A549 (cell line): ENCODE results near the gene KIAA1210. TPM values are rescaled to one million over a fixed set of nuclear protein-coding genes. Genes with fewer than 3 reads are reported as not detected.
"Not testable (repeated sequence)": the region's sequence is repeated elsewhere in the genome, so short reads cannot be mapped to it uniquely, and the experiment has no call there.

Experiments
- ATAC-seq, 2 experiments: fragments of 200-7000 bp in 1 of 2; fragments of >200 bp in 1 of 2; cut with Nextera tagmentation in 1 of 2; cut with Tn5 transposase in 1 of 2; 3 replicates each; pipeline versions ENCODE4 v1.8.0 to v1.9.1; 2018 to 2020; ENCODE audit warnings: mild to moderate bottlenecking in 1 of 2, moderate library complexity in 1 of 2
- CTCF ChIA-PET: fragments of 300-600 bp; sonication (Branson Sonifier 250); formaldehyde crosslinking; extraction: SDS; loops from one replicate; lab custom pipeline; 2021; ENCODE audit warnings: antibody characterized with exemption, inconsistent platforms; lab: Yijun Ruan, JAX
- POLR2A ChIA-PET: fragments of 350-600 bp; formaldehyde crosslinking; extraction: SDS; loops from one replicate; lab custom pipeline; 2021; ENCODE audit warnings: antibody characterized with exemption, inconsistent platforms; lab: Yijun Ruan, JAX
- DNase-seq, 2 experiments: peaks; one replicate each; pipeline versions ENCODE4 v3.0.0 to v3.0.0-alpha.2; 2011 to 2016; ENCODE audit warnings: low read depth in 1 of 2, low spot score in 1 of 2
- FAIRE-seq: peaks from 2 replicates; lab custom pipeline; 2011; peaks lifted over from hg19 to GRCh38; lab: Jason Lieb, UNC
- H3K27ac ChIP-seq, 2 experiments: fragments of >200 bp; sonication (Bioruptor Twin); formaldehyde crosslinking; 3 replicates each; pipeline ENCODE4 v1.5.1; 2016 to 2017
- H3K4me1 ChIP-seq: fragments of >200 bp; sonication (Bioruptor Twin); formaldehyde crosslinking; 3 replicates; pipeline ENCODE4 v1.6.1; 2016
- H3K4me2 ChIP-seq: fragments of >200 bp; sonication (Bioruptor Twin); formaldehyde crosslinking; 3 replicates; pipeline ENCODE4 v1.6.1; 2016
- H3K4me3 ChIP-seq: fragments of >200 bp; sonication (Bioruptor Twin); formaldehyde crosslinking; 3 replicates; pipeline ENCODE4 v1.5.1; 2016
- H3K9me3 ChIP-seq: fragments of >200 bp; sonication (Bioruptor Twin); formaldehyde crosslinking; 3 replicates; pipeline ENCODE4 v1.6.1; 2016
- CBX2 ChIP-seq: fragments of 200-600 bp; sonication (generic); IDR thresholded peaks from 2 replicates; pipeline ENCODE4 v1.6.1; 2016; ENCODE audit warnings: low read depth, mild to moderate bottlenecking, borderline replicate concordance
- CHD2 ChIP-seq: fragments of 150-350 bp; IDR thresholded peaks from 2 replicates; pipeline ENCODE4 v1.6.1; 2014; ENCODE audit warnings: low read length; ENCODE audit not compliant: partially characterized antibody
- EHF ChIP-seq: fragments of 250-450 bp; sonication (Bioruptor Pico); IDR thresholded peaks from 2 replicates; pipeline ENCODE4 v1.5.0; 2020; ENCODE audit warnings: mild to moderate bottlenecking
- EHMT2 ChIP-seq: fragments of 200-600 bp; sonication (generic); IDR thresholded peaks from 2 replicates; pipeline ENCODE4 v1.6.1; 2016; ENCODE audit warnings: antibody characterized with exemption, low read depth, mild to moderate bottlenecking, moderate library complexity
- EP300 ChIP-seq, 2 experiments: fragments of >200 bp; sonication (Bioruptor Twin); formaldehyde crosslinking; IDR thresholded peaks; 2 replicates in 1 of 2; 3 replicates in 1 of 2; pipeline ENCODE4 v1.6.1; 2016 to 2017
- HDAC2 ChIP-seq: fragments of 200-600 bp; sonication (generic); IDR thresholded peaks from 2 replicates; pipeline ENCODE4 v1.6.1; 2016
- HOXA7 ChIP-seq: fragments of 250-450 bp; sonication (Bioruptor Pico); IDR thresholded peaks from 2 replicates; pipeline ENCODE4 v1.5.0; 2020; ENCODE audit warnings: mild to moderate bottlenecking, moderate library complexity
- JUNB ChIP-seq: fragments of >200 bp; sonication (Bioruptor Twin); formaldehyde crosslinking; IDR thresholded peaks from 2 replicates; pipeline ENCODE4 v1.6.1; 2016
- KDM5A ChIP-seq: fragments of 200-600 bp; sonication (generic); IDR thresholded peaks from 2 replicates; pipeline ENCODE4 v1.6.1; 2016; ENCODE audit warnings: antibody characterized with exemption, mild to moderate bottlenecking
- SMC3 ChIP-seq: fragments of >200 bp; sonication (Bioruptor Twin); formaldehyde crosslinking; IDR thresholded peaks from 3 replicates; pipeline ENCODE4 v1.6.1; 2018; ENCODE audit warnings: inconsistent platforms
- TFCP2L1 ChIP-seq: fragments of 250-450 bp; sonication (Bioruptor Pico); IDR thresholded peaks from 2 replicates; pipeline ENCODE4 v1.5.0; 2021; ENCODE audit warnings: mild to moderate bottlenecking
- ZC3H11A ChIP-seq: fragments of 450-650 bp; IDR thresholded peaks from 2 replicates; pipeline ENCODE4 v1.6.1; 2014; ENCODE audit warnings: antibody characterized with exemption, mild to moderate bottlenecking
- ZFP36 ChIP-seq: fragments of 450-650 bp; IDR thresholded peaks from 2 replicates; pipeline ENCODE4 v1.6.1; 2014; ENCODE audit warnings: borderline replicate concordance; ENCODE audit not compliant: partially characterized antibody
- ZNF302 ChIP-seq: fragments of 250-450 bp; sonication (Bioruptor Pico); IDR thresholded peaks from 2 replicates; pipeline ENCODE4 v1.9.0; 2021; ENCODE audit warnings: inconsistent platforms, mild to moderate bottlenecking, moderate library complexity
- ZSCAN20 ChIP-seq: fragments of 250-450 bp; sonication (Bioruptor Pico); IDR thresholded peaks from 2 replicates; pipeline ENCODE4 v1.8.0; 2022; ENCODE audit warnings: mild to moderate bottlenecking, moderate library complexity
- WGBS: methylation state at CpG from one replicate; pipeline ENCODE4 v1.1.6; 2017; ENCODE audit errors: missing lambda C conversion rate; 5-methylcytosine and 5-hydroxymethylcytosine counted together
- polyA plus RNA-seq, 4 experiments: library from polyadenylated mRNA; depleted of rRNA in 3 of 4; stranded (reverse); fragments of >200 nt; fragmentation: RNase III in 1 of 4; extraction: RNeasy Plus Mini Kit Qiagen cat#74134 plus additional on column Dnase treatment in 1 of 4; gene quantifications; 2 replicates in 3 of 4; 3 replicates in 1 of 4; pipeline ENCODE4 v1.2.3, GENCODE V29; 2011 to 2017
- TF ChIP-seq, protein P1 (sequence below): fragments of 200-600 bp; sonication (generic); IDR thresholded peaks from 2 replicates; pipeline ENCODE4 v1.6.1; 2016; ENCODE audit warnings: antibody characterized with exemption, mild to moderate bottlenecking, moderate library complexity
- TF ChIP-seq, protein P2 (sequence below): IDR thresholded peaks from 2 replicates; pipeline ENCODE4 v1.6.1; 2012; ENCODE audit warnings: low read depth, borderline replicate concordance
- TF ChIP-seq, protein P3 (sequence below): IDR thresholded peaks from 2 replicates; pipeline ENCODE4 v1.6.1; 2012
- TF ChIP-seq, protein P4 (sequence below): fragments of 150-350 bp; IDR thresholded peaks from 2 replicates; pipeline ENCODE4 v1.6.1; 2014; ENCODE audit warnings: low read depth, mild to moderate bottlenecking, low read length

Gene KIAA1210
- polyA plus RNA-seq, 2 of the 4 experiments (the other 2 are of a cell fraction): 0.01 TPM; not detected in 1

DNA sequence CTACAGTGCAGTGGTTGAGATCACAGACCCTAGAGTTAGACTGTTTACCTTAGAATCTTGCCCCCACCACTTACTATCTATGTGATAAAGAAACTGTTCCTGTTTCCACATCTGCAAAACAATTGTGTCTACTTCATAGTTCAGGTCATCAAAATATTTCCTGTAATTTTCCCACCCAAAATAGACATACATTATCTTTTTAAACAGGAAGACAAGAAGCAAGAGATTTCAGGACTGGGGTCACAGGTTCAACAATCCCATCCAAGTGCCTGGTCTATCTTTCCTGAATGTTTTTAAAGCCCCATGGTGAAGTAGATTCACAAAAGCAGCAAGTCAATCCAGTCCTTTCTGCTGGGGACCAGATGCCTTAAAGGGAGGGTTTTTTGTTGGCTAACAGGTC is 96.6 kb downstream of the KIAA1210 start:
- peaks cover 1% of the 10 kb centered on the region for H3K4me1 ChIP-seq
- DNase-seq: no peak
- no peak overlapping the region for H3K4me3 ChIP-seq
- no peak for FAIRE-seq
- no peak overlapping the region for H3K27ac ChIP-seq
- H3K4me2 ChIP-seq: no peak overlapping the region
- no peak for ATAC-seq
- CTCF ChIA-PET: interaction anchor here (5.1 kb wide), 1 partner anchor 25 kb away, joined by 19 read pairs; no protein-coding TSS in a partner anchor
- TF ChIP-seq CBX2: no peak
- TF ChIP-seq ZC3H11A: no peak
- TF ChIP-seq KDM5A: no peak
- TF ChIP-seq EHF (CRISPR knock-in tag): no peak
- TF ChIP-seq EP300 (IDR thresholded peaks at IDR 0.05): no peak
- no peak for TF ChIP-seq SMC3
- TF ChIP-seq, protein P1, sequence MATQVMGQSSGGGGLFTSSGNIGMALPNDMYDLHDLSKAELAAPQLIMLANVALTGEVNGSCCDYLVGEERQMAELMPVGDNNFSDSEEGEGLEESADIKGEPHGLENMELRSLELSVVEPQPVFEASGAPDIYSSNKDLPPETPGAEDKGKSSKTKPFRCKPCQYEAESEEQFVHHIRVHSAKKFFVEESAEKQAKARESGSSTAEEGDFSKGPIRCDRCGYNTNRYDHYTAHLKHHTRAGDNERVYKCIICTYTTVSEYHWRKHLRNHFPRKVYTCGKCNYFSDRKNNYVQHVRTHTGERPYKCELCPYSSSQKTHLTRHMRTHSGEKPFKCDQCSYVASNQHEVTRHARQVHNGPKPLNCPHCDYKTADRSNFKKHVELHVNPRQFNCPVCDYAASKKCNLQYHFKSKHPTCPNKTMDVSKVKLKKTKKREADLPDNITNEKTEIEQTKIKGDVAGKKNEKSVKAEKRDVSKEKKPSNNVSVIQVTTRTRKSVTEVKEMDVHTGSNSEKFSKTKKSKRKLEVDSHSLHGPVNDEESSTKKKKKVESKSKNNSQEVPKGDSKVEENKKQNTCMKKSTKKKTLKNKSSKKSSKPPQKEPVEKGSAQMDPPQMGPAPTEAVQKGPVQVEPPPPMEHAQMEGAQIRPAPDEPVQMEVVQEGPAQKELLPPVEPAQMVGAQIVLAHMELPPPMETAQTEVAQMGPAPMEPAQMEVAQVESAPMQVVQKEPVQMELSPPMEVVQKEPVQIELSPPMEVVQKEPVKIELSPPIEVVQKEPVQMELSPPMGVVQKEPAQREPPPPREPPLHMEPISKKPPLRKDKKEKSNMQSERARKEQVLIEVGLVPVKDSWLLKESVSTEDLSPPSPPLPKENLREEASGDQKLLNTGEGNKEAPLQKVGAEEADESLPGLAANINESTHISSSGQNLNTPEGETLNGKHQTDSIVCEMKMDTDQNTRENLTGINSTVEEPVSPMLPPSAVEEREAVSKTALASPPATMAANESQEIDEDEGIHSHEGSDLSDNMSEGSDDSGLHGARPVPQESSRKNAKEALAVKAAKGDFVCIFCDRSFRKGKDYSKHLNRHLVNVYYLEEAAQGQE: no peak
- no peak for TF ChIP-seq TFCP2L1 (CRISPR knock-in tag)
- TF ChIP-seq, protein P2, sequence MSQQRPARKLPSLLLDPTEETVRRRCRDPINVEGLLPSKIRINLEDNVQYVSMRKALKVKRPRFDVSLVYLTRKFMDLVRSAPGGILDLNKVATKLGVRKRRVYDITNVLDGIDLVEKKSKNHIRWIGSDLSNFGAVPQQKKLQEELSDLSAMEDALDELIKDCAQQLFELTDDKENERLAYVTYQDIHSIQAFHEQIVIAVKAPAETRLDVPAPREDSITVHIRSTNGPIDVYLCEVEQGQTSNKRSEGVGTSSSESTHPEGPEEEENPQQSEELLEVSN: no peak
- no peak for TF ChIP-seq ZFP36
- TF ChIP-seq CHD2: no peak
- TF ChIP-seq, protein P3, sequence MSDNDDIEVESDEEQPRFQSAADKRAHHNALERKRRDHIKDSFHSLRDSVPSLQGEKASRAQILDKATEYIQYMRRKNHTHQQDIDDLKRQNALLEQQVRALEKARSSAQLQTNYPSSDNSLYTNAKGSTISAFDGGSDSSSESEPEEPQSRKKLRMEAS: no peak
- no peak for TF ChIP-seq ZNF302
- no peaks in the 10 kb centered on the region for H3K9me3 ChIP-seq
- POLR2A ChIA-PET: no interaction called here

DNA sequence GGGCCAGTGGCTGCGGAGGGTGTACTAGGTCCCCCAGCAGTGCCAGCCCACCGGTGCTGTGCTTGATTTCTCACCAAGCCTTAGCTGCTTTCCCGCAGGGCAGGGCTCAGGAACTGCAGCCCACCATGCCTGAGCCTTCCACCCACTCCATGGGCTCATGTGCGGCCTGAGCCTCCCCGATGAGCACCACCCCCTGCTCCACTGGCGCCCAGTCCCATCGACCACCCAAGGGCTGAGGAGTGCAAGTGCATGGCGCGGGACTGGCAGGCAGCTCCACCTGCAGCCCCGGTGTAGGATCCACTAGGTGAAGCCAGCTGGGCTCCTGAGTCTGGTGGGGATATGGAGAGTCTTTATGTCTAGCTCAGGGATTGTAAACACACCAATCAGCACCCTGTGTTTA is 98.0 kb downstream of the KIAA1210 start:
- H3K27ac ChIP-seq, DNase-seq, FAIRE-seq, ATAC-seq, H3K4me1 ChIP-seq, H3K4me2 ChIP-seq, POLR2A ChIA-PET, H3K4me3 ChIP-seq, H3K9me3 ChIP-seq: not testable (repeated sequence)
- 100% methylated on average over 1 of the region's 10 CpGs for WGBS
- CTCF ChIA-PET: interaction anchor here (5.1 kb wide), 1 partner anchor 24 kb away, joined by 19 read pairs; no protein-coding TSS in a partner anchor

DNA sequence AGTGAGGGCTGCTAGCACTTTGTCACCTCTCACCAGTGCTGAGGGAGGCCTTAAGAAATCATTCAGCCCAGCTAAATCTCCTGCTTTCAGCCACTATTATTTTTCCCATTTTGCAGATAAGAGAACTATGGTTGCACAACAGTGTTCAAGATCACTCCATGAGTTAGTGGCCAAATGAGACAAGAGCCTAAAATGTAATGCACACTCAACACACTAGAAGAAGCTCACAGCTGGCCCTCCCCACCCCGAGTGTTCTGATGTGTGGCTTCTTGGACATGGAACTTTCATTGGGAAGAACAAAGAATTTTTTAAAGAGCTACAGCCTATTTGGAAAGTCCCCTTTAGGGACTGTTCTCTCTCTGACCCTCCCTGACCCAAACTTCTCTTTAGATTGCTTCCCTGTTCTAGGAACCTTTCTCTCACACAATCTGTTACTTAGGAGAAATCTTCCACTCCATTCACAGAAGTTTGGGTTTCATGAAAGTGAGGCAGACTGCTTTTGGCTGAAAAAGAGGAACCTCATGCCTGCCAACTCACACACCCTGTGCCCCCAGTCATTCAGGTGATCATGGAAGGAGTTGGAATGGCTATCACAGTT is 98.8 kb downstream of the KIAA1210 start:
- Histone ChIP-seq H3K9me3 (no peaks in the 10 kb centered on the region), H3K4me1 (no peaks in the 10 kb centered on the region), H3K4me2 (no peak overlapping the region), H3K27ac (no peak overlapping the region), H3K4me3 (no peak overlapping the region)
- no peak for TF ChIP-seq JUNB
- no peak for TF ChIP-seq EHMT2
- no peak for TF ChIP-seq ZSCAN20
- TF ChIP-seq, protein P4, sequence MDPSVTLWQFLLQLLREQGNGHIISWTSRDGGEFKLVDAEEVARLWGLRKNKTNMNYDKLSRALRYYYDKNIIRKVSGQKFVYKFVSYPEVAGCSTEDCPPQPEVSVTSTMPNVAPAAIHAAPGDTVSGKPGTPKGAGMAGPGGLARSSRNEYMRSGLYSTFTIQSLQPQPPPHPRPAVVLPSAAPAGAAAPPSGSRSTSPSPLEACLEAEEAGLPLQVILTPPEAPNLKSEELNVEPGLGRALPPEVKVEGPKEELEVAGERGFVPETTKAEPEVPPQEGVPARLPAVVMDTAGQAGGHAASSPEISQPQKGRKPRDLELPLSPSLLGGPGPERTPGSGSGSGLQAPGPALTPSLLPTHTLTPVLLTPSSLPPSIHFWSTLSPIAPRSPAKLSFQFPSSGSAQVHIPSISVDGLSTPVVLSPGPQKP: no peak
- TF ChIP-seq CHD2: no peak
- TF ChIP-seq HOXA7 (CRISPR knock-in tag): no peak
- TF ChIP-seq HDAC2: no peak
- 11% methylated on average over 1 of the region's 1 CpG for WGBS
- peak; percentile 32 for FAIRE-seq
- no peak for DNase-seq
- POLR2A ChIA-PET: no interaction called here
- ATAC-seq: no peak
- CTCF ChIA-PET: interaction anchor here (1.4 to 5.1 kb wide), 3 partner anchors 20 to 38 kb away, joined by 3 to 19 read pairs (median 8); no protein-coding TSS in a partner anchor

Other genes with a start within 250 kb of the KIAA1210 start
- gene LONRF3, start 153.2 kb downstream of the KIAA1210 start, polyA plus RNA-seq (2011; rRNA removed): 7.7 and 8.1 TPM in 2 replicates
- gene LONRF3, start 153.2 kb downstream of the KIAA1210 start, polyA plus RNA-seq (2017; fragmentation: RNase III; extraction: RNeasy Plus Mini Kit Qiagen cat#74134 plus additional on column Dnase treatment): 2.5 to 3.1 TPM (median 2.7 TPM) in 3 replicates
- not detected in 2 replicates for gene CT47C1, start 54.8 kb downstream of the KIAA1210 start, polyA plus RNA-seq (2011; rRNA removed)
- not detected in 3 replicates for gene CT47C1, start 54.8 kb downstream of the KIAA1210 start, polyA plus RNA-seq (2017; fragmentation: RNase III; extraction: RNeasy Plus Mini Kit Qiagen cat#74134 plus additional on column Dnase treatment)
- 118 and 163 TPM in 2 replicates for gene PGRMC1, start 108.5 kb upstream of the KIAA1210 start, polyA plus RNA-seq (2011; rRNA removed)
- 140 to 159 TPM (median 151 TPM) in 3 replicates for gene PGRMC1, start 108.5 kb upstream of the KIAA1210 start, polyA plus RNA-seq (2017; fragmentation: RNase III; extraction: RNeasy Plus Mini Kit Qiagen cat#74134 plus additional on column Dnase treatment)